ENCODE results near the gene SLC24A3.

The SLC24A3 gene

DNA sequence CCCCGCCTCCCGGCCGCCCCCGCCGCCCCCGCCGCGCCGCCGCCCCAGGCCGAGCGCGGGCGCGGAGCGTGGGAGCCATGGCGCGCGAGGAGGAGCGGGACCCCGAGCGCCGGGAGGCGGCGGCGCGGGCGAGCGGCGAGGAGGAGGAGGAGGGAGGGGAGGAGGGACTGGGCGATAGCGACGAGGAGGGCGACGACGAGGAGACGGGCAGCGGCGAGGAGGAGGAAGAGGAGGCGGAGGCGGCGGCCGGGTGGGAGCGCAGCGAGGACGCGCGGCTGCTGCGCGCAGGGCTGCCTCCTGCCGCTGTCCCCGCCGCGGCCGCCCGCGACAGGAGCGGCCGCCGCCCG lies at the start of gene SLC24A3:
TSS of gene SLC24A3 (plus strand) at position 174 of the 347 bp plus-strand sequence.
- no peak for DNase-seq (ENCODE audit: low spot score)

DNA sequence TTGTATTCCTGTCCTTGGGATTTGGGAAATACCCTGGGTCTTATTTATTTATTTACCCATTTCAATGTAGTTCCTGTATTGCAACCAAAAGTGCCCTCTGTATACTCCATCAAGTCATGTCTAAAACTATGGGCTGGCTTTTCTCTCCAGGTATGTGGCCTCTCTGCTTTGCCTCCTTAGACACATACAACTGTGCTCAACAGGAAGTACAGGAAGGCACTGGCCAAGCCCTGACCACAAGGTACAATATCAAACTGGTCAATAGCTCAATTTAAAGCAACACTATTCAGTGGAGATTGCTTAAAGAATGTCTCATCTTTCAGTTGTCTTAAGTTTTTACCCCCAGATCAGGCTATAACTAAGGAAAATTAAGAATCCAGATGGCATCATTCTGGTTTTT lies 42.3 kb upstream of the SLC24A3 start:
- no peak for DNase-seq (ENCODE audit: low spot score)

DNA sequence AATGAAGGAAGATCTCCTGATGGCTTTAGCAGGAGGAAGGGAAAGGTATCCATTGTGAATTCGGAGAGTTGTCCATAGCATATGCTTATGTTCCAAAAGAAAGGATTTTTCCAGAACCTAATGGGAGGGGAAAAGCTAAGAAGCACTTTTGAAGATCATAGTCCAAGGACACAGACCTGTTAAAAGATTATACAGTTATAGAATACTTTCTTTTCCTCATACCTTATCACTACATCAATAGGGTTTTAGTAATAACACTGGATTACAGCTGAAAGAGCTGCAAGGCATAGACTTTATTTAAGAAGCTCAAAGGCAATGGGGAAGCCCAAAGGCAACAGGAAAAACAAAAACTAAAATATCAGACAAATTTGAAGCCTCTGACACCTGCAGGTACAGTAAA lies 39.8 kb upstream of the SLC24A3 start:
- DNase-seq (ENCODE audit: low spot score), result no peak

DNA sequence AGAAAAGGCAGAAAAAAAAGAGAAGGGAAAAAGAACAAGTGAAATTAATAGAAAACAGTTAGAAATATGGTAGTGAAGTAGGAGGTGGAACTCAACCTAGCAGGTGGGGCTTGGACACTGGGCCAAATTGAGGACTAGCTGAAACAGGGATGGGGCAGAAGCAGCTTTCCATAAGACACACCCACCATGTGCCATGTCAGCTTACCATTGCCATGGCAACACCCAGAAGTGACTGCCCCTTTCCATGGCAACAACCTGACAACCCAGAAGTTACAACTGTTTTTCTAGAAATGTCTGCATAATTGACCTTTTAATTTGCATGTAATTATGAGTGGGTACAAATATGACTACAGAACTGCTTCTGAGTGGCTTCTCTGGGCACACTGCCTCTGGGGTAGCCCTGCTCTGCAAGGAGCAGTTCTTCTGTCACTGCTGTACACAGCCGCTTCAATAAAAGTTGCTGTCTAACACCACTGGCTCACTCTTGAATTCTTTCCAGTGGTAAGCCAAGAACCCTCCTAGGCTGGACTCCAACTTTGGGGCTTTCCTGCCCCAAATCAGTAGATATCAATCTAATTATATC lies 35.9 kb upstream of the SLC24A3 start:
- no peak for DNase-seq (ENCODE audit: low spot score)

DNA sequence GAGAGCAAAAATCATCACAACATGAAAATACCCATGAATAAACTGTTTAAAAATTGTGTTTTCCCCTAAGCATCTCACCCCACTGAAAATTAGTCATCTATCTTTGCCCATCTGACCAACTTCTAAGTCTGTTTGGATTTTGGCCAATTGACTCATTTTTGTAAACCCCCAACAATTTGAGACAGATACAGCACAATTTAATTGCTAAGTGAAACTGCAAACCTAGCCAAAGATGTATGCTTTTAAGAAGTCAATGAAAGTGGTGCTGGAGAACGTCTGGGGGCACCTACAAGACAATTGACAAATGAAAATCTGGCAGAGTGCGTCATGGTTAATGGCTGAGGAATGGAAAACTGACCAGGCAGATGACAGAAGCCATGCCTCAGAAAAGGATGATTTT lies 30.9 kb upstream of the SLC24A3 start:
- no peak for DNase-seq (ENCODE audit: low spot score)

DNA sequence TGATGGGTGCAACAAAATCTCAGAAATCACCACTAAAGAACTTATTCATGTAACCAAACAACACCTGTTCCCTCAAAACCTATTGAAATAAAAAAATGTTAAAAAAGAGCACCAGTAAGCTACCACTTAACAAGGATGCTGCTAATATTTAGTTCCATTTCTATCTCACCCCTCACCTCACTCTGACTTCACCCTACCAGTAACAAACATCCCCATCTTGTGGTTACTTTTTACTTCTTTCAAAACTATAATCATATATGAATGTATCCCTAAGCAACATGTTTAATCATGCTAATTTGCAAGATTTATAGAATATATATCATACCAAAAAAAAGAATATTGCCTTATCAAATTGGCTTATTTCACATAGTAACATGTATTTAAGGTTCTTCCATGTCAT lies 27.4 kb upstream of the SLC24A3 start:
- DNase-seq (ENCODE audit: low spot score), result no peak

DNA sequence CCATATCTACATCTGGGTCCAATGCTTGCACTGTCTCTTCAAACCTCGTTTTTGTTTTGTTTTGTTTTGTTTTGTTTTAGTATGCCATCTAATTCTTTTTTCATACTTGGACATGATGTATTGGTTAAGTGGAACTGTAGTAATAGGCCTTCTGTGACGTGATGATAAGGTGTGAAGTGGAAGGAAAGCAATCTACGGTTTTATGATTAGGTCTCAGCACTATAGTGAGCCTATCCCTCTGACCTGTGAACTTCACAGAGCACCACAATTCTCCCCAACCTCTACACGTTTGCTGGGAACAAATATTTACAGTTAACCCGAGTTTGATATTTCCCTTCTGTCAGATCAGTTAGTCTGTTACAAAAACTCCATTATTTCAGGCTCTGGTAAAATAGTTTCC lies 19.1 kb upstream of the SLC24A3 start:
- no peak for DNase-seq (ENCODE audit: low spot score)

DNA sequence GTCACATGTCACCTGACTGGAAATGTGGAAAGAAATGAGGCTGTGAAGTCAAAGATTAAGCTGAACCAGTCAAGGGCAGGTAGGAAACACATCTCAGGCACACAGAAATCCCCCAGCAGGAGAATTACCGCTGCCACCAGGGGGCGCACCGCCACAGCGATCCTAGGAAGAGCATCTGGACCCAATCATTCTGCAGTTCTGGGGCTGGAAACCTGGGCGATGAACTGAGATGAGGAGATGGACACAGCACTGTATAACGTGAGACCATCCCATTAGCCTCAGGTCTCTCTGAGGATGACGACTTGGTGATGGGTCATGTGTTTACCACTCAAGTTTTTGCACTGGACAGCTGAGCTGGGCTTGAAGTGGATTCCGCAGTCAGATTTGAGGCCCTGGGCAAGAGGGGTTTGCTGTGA lies 6.5 kb upstream of the SLC24A3 start:
- DNase-seq (ENCODE audit: low spot score), result peak; percentile 54

DNA sequence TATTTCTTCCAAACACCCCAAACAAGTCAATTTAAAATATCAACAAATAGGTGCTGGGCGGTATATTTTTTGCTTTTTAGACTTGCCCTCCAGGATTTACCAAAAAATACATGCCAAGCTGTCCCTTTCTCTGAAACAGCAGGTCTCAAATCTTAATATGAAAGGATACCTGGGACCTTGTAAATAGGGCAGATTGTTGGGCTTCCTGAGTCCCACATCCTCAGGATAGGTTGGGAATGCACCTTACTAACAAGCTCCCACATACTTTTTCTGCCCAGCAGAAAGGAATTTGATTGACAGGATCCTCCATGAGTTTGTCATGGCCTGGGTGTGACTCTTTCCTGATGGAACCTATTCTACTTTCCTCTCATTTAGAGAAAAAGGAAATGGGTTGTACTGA lies 4.9 kb upstream of the SLC24A3 start:
- no peak for DNase-seq (ENCODE audit: low spot score)

DNA sequence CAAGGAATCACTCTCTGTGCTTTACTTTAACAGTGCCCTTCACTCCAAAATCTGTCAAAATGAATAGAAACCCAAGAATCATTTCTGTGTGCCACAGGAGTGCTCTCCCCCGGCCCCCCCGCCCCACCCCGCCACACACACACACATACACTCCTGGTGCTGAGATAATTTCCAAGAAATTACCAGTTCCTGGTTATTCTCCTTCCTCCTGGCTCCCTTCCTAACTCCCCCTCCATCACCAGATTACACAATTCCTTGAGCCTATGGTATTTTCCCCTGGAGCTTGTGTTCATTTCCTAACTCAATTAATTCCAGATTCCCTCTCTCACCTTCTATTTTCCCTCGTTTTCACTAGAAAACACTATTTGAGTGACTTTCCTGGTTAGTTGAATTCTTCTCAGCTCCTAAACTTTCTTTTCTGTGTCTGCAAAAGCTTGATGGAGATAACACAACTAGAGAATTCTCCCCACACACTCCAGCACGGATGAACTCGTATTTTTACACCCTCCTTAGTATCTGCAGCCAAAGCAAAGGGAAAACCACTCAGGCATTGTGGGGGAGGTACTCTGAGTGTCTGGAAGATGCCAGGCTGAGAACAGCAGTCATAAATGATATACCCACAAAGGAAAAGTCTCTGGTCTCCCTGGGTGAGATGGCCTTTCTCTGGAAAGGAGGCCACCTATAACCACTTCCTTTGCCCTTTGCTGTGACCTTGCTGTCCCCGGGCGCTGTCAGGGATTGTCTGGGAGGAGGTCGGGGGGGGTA lies 1.9 kb upstream of the SLC24A3 start:
- DNase-seq (ENCODE audit: low spot score), result no peak

DNA sequence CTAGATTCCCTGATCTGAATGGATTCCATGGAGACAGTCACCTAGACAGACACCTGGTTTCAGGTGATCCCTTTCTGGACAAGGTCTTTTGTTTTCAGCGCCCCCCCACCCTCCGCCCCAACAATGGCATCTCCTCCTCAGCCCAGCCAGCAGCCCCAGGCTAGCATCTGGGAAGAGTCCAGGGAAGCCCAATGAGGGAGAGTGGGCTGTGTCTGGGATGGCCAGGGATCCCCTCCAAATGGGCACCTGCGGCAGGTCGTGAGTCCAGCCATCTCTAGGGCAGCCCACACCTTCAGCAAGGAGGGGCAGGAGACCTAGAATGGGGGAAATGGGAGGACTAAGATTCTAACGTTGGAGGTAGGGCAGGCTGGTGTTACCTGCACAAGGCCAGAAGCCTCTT lies 1.2 kb upstream of the SLC24A3 start:
- no peak for DNase-seq (ENCODE audit: low spot score)

DNA sequence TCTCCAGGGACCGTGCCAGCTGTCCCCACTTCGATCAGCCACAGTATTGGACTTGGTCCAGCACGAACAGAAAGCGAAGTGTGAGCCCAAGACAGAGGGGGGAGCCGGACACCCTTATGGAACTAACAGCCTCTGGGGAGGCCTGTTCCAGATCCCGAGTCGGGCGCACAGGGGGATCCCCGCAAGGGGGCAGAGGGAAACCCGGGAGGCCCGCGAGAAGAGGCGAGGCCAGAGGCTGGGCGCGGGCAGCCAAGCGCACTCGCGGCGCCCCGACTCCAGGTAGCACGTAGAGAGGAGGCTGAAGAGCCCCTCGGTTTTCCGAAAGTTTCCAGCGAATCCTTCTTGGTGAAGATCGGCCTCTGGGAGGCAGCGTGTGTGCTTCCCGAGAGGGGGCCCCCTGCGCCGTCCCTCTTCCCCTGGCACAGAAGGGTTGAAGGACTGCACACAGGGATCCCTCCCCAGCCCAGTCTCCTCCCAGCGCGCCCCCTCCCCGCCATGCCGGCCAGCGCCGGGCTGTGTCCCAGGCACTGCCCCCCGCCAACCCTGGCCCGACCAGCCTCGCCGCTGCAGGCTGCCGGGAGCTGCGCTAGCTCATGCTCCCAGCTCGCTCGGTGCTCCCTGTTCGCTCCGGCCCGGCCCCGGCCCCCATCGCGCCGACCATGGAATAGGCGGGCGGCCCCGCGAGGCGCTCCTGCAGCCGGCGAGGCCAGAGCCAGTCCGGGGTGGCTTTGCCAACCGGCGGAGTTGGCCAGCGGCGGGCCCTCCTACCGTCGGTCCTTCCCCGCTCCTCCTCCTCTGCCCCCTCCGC lies 577 bp upstream of the SLC24A3 start:
- peak; percentile 31 for DNase-seq (ENCODE audit: low spot score)

DNA sequence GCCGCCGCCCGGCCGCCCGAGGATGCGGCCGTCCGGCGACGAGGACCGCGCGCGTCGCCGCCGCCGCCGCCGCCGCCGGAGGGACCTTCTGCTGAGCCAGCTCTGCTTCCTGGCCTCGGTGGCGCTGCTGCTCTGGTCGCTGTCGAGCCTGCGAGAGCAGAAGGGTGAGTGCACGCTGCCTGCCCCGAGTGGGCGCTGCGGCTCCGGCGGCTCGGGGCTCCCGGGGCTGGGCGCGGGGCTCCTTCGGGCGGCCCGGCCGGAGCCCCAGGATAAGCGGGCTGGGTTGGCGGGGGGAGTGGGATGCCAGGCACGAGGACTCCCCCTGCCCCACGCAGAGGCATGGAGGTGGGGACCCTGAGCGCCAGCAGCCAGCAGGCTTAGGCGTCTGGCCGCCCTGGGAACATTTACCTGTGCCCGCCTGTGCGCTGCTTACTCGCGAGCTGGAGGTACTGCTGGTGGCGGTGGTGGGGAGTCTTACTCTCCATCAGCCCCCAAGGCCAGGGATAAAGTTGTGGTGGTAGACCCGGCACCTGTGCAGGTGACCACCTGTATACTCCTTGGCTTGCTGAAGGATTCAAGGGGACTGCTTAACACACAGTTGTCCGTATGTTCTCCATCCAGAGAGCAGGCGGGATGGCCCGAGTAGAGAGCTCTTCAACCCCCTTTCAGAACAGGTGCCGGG lies 520 bp downstream of the SLC24A3 start:
- DNase-seq (ENCODE audit: low spot score), result peak; percentile 67

DNA sequence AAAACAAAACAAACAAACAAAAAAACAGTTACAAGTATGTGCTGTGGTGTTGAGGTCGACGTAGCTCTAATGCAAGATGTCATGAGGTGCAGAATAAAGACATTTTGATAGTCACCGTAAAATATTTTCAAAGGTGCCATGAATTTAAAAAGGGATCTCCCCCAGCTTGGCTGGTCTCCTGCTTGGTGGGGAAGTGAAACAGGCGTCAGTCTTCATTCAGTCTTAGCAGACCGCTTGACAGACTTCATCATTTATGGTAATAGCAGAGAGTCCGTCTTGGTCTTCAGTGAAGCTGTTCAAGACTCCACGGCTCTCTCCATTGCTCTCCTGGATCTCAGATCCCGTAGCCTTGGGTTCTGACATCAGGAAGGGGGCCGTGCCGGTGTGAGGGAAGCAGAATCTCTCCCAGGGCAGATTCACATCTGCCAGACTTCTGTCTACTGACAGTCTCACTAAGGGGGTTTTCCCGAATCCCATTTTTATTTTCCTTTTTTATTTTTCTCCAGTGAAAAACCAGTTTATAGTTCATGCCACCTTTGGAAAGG lies 1.6 kb downstream of the SLC24A3 start:
- no peak for DNase-seq (ENCODE audit: low spot score)

DNA sequence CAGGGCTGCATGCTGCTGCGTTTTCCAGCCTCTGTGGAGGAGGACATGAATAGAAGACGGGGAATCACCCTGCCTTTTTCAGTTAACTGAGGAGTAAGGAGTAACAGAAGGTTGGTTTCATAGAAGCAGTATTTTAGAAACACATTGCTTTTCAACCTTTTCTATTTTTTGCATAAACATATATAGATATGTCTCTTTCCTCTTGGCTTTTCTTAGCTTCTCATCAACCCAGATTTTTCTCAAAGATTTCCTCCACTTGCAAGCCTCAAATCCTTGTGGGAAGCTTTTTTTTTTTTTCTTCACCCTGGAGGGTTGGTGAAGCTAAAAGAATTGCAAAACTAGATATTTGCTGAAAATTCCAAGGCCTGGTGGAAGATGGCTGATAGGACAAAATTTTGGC lies 6.0 kb downstream of the SLC24A3 start:
- no peak for DNase-seq (ENCODE audit: low spot score)

DNA sequence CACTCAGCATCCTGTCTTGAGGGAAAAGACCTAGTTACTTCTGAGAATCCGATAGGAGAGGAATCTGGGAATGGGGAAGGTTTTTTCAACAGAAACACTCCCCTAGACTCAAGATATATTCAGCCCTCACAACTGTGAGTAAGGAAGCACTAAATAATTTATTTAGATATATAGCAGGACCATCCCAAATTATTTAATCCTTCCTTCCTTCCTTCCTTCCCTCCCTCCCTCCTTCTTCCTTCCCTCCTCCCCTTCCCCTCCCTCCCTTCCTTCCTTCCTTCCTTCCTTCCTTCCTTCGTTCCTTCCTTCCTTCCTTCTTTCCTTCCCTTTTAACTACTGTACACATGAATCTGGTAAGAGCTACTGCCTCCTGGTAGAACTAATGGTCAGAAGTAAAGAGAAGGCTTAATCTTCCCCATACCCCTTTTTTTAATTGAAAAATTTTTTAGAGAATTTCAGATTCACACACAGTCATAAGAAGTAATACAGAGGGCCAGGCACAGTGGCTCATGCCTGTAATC lies 10.1 kb downstream of the SLC24A3 start:
- no peak for DNase-seq (ENCODE audit: low spot score)

DNA sequence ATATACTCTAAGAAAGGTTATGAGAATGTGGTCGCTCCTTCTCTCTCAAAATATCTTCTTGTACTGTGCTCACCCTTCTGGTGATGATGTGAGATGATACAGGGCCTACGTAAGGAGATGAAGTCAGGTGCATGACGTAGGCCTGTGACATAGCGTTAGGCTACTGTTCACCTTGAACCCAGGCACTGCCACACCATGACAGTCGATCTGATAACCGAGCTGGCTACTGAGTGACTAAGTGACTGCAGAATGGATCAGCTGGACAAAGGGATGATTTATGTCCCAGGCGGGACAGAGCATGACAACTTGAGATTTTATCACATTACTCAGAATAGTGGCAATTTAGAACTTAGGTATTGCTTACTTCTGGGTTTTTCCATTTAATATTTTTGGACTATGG lies 11.2 kb downstream of the SLC24A3 start:
- no peak for DNase-seq (ENCODE audit: low spot score)

DNA sequence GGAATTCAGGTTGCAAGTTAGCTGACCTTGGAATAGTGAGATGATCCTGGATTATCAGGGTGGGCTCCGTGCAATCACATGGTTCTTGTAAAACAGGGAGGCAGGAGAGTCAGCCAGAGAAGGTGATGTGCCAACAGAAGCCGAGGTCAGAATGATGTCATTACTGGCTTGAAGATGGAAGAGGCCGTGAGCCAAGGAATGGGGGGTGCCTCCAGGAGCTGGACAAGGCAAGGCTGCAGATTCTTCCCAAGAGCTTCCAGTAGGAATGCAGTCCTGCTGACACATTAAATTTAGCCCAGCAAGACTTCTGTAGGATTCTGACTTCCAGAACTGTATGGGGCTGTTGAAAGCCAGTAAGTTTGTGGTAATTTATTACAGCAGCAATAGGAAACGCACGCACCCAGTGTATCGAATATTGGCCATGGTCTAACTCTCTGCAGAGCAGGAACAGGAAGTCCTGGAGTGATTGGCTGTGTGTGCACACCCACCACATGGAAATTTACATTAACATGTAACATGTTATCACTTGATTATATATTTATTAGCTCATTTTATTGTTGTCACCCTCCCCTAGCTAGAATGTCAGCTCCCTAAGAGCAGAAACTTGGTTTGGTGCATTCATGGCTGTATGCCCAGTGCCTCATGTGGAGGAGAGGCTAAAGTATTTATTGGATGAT lies 19.1 kb downstream of the SLC24A3 start:
- DNase-seq (ENCODE audit: low spot score), result no peak

DNA sequence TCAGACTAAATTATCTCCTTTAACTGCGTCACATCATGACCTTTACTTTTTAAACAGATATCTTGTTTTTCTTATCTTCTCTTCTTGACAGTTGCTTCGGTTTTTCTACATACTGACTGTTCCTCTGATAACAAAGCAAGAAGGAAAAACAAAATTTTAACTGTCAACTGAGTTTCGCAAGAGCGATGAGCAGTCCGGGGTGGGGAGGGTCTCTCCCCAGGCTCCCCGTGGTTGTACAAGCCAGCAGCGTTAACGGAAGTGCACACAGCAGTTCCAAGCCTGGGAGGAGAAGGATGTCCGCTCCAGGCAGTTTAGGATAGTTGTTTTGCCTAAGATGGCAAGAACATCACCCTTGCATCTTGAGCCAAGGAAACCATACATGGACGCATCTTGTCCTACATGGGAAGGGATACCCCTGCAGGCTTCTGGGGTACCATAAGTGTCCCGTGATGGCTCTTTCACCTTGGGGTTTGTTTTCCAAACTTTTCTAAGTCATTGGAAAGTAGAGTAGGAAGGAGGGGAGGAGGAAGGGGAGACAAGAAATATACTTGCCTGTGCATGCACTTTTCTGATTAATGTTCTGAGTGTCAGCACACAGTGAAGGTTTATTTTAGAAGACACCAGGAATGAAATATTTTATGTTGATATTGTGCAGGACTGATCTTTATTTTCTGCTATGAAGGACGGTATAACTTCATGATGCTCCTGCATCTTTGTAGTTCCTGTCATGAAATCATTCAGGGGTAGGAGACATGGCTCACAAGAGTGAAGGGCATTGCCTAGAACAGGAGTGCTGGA lies 20.8 kb downstream of the SLC24A3 start:
- no peak for DNase-seq (ENCODE audit: low spot score)

DNA sequence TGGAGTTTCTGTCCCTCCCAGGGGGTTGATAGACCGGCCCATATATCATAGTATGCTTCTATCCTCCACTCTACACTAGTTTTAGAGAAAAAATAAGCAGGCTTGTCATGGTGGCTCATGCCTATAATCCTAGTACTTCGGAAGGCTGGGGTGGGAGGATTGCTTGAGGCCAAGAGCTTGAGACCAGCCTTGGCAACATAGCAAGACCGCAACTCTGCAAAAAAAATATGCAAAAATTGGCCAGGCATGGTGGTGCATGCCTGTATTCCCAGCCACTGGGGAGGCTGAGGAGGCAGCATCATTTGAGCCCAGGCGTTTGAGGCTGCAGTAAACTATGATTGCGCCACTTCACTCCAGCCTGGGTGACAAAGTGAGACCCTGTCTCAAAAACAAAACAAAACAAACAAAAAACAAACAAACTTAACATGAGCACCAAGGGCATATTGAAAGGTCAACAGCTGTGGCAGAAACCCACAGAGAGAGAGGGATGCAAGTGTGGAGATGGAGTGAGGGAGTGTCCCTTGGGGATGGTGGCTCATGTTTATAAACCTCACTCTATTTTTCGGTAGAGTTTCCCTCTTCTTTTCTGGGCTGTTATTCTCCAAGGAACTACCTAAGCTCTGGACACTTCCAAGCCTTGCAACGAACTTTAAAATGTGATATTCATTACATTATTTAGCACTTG lies 24.1 kb downstream of the SLC24A3 start:
- no peak for DNase-seq (ENCODE audit: low spot score)
